GM23338 (cell line): Measurements from ENCODE around the gene AIFM2. TPM values are rescaled to one million over a fixed set of nuclear protein-coding genes. Genes with fewer than 3 reads are reported as not detected.

Source experiments
- ATAC-seq: fragments of 200-7000 bp; cut with Tn5 transposase; 3 replicates; pipeline ENCODE4 v1.9.1; 2020
- DNase-seq: peaks from one replicate; pipeline ENCODE4 v3.0.0-alpha.2; 2015; ENCODE audit warnings: low spot score
- H2AFZ ChIP-seq: fragments of 200-600 bp; sonication (generic); 2 replicates; pipeline ENCODE4 v1.8.0; 2016; ENCODE audit warnings: antibody characterized with exemption, mild to moderate bottlenecking, moderate library complexity
- H3F3A ChIP-seq: fragments of 200-600 bp; sonication (generic); replicated peaks from 2 replicates; pipeline ENCODE4 v1.8.0; 2017; ENCODE audit warnings: antibody characterized with exemption, mixed run types, low read depth
- H3K27ac ChIP-seq: fragments of 200-600 bp; sonication (generic); 2 replicates; pipeline ENCODE4 v1.6.1; 2016; ENCODE audit warnings: low read depth
- H3K27me3 ChIP-seq: fragments of 200-600 bp; sonication (generic); 2 replicates; pipeline ENCODE4 v1.8.0; 2016; ENCODE audit warnings: mild to moderate bottlenecking, mixed run types, moderate library complexity; ENCODE audit not compliant: insufficient read depth
- H3K36me3 ChIP-seq: fragments of 200-600 bp; sonication (generic); 2 replicates; pipeline ENCODE4 v1.8.0; 2016; ENCODE audit warnings: mild to moderate bottlenecking; ENCODE audit not compliant: insufficient read depth
- H3K4me1 ChIP-seq: fragments of 200-600 bp; sonication (generic); 2 replicates; pipeline ENCODE4 v1.8.0; 2016; ENCODE audit warnings: mild to moderate bottlenecking, moderate library complexity; ENCODE audit not compliant: insufficient read depth
- H3K4me2 ChIP-seq: fragments of 200-600 bp; sonication (generic); 2 replicates; pipeline ENCODE4 v1.7.1; 2017; ENCODE audit warnings: mixed run types
- H3K4me3 ChIP-seq: fragments of 200-600 bp; sonication (generic); 2 replicates; pipeline ENCODE4 v1.6.1; 2016; ENCODE audit warnings: mixed run types
- H3K79me2 ChIP-seq: fragments of 200-600 bp; sonication (generic); replicated peaks from 2 replicates; pipeline ENCODE4 v1.8.0; 2017; ENCODE audit warnings: mild to moderate bottlenecking; ENCODE audit not compliant: insufficient read depth
- H3K9me2 ChIP-seq: fragments of 200-600 bp; sonication (generic); 2 replicates; pipeline ENCODE4 v1.8.0; 2017; ENCODE audit not compliant: insufficient read depth
- H4K20me1 ChIP-seq: fragments of 200-600 bp; sonication (generic); replicated peaks from 2 replicates; pipeline ENCODE4 v1.8.0; 2017; ENCODE audit warnings: mild to moderate bottlenecking; ENCODE audit not compliant: insufficient read depth
- H3K27ac Mint-ChIP-seq: 2 replicates; pipeline ENCODE4 v1.8.0; 2020; ENCODE audit warnings: inconsistent platforms, mild to moderate bottlenecking, moderate library complexity, mixed read lengths
- H3K27me3 Mint-ChIP-seq: 3 replicates; pipeline ENCODE4 v1.8.0; 2022; ENCODE audit warnings: low read depth, mild to moderate bottlenecking, moderate library complexity, mixed read lengths, inconsistent platforms; ENCODE audit not compliant: insufficient read depth, poor library complexity
- H3K36me3 Mint-ChIP-seq: 3 replicates; pipeline ENCODE4 v1.8.0; 2021; ENCODE audit warnings: low read depth, mild to moderate bottlenecking, inconsistent platforms, moderate library complexity, mixed read lengths
- H3K4me1 Mint-ChIP-seq: 3 replicates; pipeline ENCODE4 v1.8.0; 2020; ENCODE audit warnings: mild to moderate bottlenecking, inconsistent platforms, mixed read lengths
- H3K4me3 Mint-ChIP-seq: 3 replicates; pipeline ENCODE4 v1.8.0; 2021; ENCODE audit warnings: moderate library complexity, mild to moderate bottlenecking, inconsistent platforms, mixed read lengths
- H3K9me3 Mint-ChIP-seq: 3 replicates; pipeline ENCODE4 v1.8.0; 2020; ENCODE audit warnings: moderate library complexity, mild to moderate bottlenecking, inconsistent platforms, mixed read lengths
- EZH2phosphoT487 ChIP-seq: fragments of 200-600 bp; sonication (generic); IDR thresholded peaks from one replicate; pipeline ENCODE4 v1.8.1; 2018; ENCODE audit warnings: antibody characterized with exemption; ENCODE audit not compliant: unreplicated experiment
- JUNB ChIP-seq: IDR thresholded peaks from one replicate; pipeline ENCODE4 v1.6.1; 2016; ENCODE audit warnings: antibody characterized with exemption; ENCODE audit not compliant: unreplicated experiment
- POLR2AphosphoS5 ChIP-seq: IDR thresholded peaks from 2 replicates; pipeline ENCODE4 v1.6.1; 2016; ENCODE audit warnings: antibody characterized with exemption, low read depth
- STAT1 ChIP-seq: IDR thresholded peaks from one replicate; pipeline ENCODE4 v1.6.1; 2016; ENCODE audit warnings: antibody characterized with exemption; ENCODE audit not compliant: unreplicated experiment
- ZNF462 ChIP-seq: fragments of 250-450 bp; sonication (Bioruptor Pico); IDR thresholded peaks from 2 replicates; pipeline ENCODE4 v1.5.0; 2020; ENCODE audit warnings: mild to moderate bottlenecking, moderate library complexity
- polyA plus RNA-seq: library from polyadenylated mRNA; unstranded; fragments of >200 nt; fragmentation: Nextera tagmentation; extraction: Ambion mirVana; gene quantifications from 2 replicates; pipeline ENCODE4 v1.2.1, GENCODE V29; 2016
- total RNA-seq: library from RNA; depleted of rRNA; stranded (reverse); fragments of >200 nt; shearing (Covaris generic); gene quantifications from 2 replicates; pipeline ENCODE4 v1.2.3, GENCODE V29; 2014
- TF ChIP-seq, protein P1 (sequence below), 2 experiments: fragments of 200-600 bp in 1 of 2; sonication (generic) in 1 of 2; conservative IDR thresholded peaks; 2 replicates each; pipeline versions ENCODE4 v1.5.1 to v1.6.1; 2016 to 2017; ENCODE audit warnings: antibody characterized with exemption in 2 of 2, low read depth in 2 of 2, mild to moderate bottlenecking in 2 of 2, moderate library complexity in 1 of 2

Gene AIFM2
- total and polyA plus RNA-seq, 2 experiments from 2014 or later: 3.2 to 3.6 TPM

- H3K79me2 ChIP-seq: 0 out of 2 replicates have a peak, but pooled peaks cover 1% of the 10 kb centered on the region
- H3K9me2 ChIP-seq: no peaks in the 10 kb centered on the region
- TF ChIP-seq, protein P1, sequence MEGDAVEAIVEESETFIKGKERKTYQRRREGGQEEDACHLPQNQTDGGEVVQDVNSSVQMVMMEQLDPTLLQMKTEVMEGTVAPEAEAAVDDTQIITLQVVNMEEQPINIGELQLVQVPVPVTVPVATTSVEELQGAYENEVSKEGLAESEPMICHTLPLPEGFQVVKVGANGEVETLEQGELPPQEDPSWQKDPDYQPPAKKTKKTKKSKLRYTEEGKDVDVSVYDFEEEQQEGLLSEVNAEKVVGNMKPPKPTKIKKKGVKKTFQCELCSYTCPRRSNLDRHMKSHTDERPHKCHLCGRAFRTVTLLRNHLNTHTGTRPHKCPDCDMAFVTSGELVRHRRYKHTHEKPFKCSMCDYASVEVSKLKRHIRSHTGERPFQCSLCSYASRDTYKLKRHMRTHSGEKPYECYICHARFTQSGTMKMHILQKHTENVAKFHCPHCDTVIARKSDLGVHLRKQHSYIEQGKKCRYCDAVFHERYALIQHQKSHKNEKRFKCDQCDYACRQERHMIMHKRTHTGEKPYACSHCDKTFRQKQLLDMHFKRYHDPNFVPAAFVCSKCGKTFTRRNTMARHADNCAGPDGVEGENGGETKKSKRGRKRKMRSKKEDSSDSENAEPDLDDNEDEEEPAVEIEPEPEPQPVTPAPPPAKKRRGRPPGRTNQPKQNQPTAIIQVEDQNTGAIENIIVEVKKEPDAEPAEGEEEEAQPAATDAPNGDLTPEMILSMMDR (conservative IDR thresholded peaks at IDR 0.05; ENCODE audit: low read depth in 2 of 2): peak; percentile 28 to 46; a peak in 3 of 4 replicates
- no peak for TF ChIP-seq JUNB
- H3K27ac Mint-ChIP-seq: no peak overlapping the region
- H3K4me1 ChIP-seq: 0 out of 2 replicates have a peak, but pooled peaks cover under 1% of the 10 kb centered on the region
- H3K4me2 ChIP-seq: no peak overlapping the region
- no peaks in the 10 kb centered on the region for H4K20me1 ChIP-seq
- peaks cover 3% of the 10 kb centered on the region; the same call in 2 of the 3 replicates for H3K36me3 Mint-ChIP-seq
- H3K4me3 ChIP-seq: no peak overlapping the region
- H3K9me3 Mint-ChIP-seq: no peaks in the 10 kb centered on the region
- peaks cover under 1% of the 10 kb centered on the region; the same call in 1 of the 2 replicates for H3K27me3 ChIP-seq
- DNase-seq: peak; percentile 33
- peak; percentile 82 for ATAC-seq
- H3K4me3 Mint-ChIP-seq: no peak overlapping the region
- H3K4me1 Mint-ChIP-seq: peaks cover 3% of the 10 kb centered on the region
- H3K27ac ChIP-seq: no peak overlapping the region
- H3K27me3 Mint-ChIP-seq: peaks cover 9% of the 10 kb centered on the region
- H3F3A ChIP-seq: no peaks in the 10 kb centered on the region
- H3K36me3 ChIP-seq: no peaks in the 10 kb centered on the region
- no peak overlapping the region for H2AFZ ChIP-seq
Measured at GRCh38 chr10:70139151-70139996, 6.7 kb upstream of the AIFM2 start.

- Histone ChIP-seq H4K20me1 (no peaks in the 10 kb centered on the region), H3K27ac (no peak overlapping the region), H3F3A (peaks cover 2% of the 10 kb centered on the region; the same call in 1 of the 2 replicates), H3K79me2 (no peaks in the 10 kb centered on the region), H3K36me3 (no peaks in the 10 kb centered on the region), H3K9me2 (no peaks in the 10 kb centered on the region), H3K27me3 (peaks cover 12% of the 10 kb centered on the region; the same call in 1 of the 2 replicates), H2AFZ (no peak overlapping the region), H3K4me1 (peaks cover 4% of the 10 kb centered on the region; the same call in 1 of the 2 replicates), H3K4me3 (no peak overlapping the region), H3K4me2 (no peak overlapping the region)
- Mint-ChIP-seq H3K4me1 (peaks cover 1% of the 10 kb centered on the region), H3K4me3 (no peak overlapping the region), H3K36me3 (peaks cover 3% of the 10 kb centered on the region; the same call in 2 of the 3 replicates), H3K27me3 (peaks cover 17% of the 10 kb centered on the region), H3K9me3 (no peaks in the 10 kb centered on the region), H3K27ac (no peak overlapping the region)
- no peak for TF ChIP-seq ZNF462 (CRISPR knock-in tag)
- no peak for TF ChIP-seq EZH2phosphoT487
- no peak for TF ChIP-seq POLR2AphosphoS5
- no peak for TF ChIP-seq STAT1
- no peak for ATAC-seq
- DNase-seq: no peak
Measured at GRCh38 chr10:70137927-70138883, 5.6 kb upstream of the AIFM2 start.
